Brain microvascular endothelial cell (primary cell): ENCODE data around the gene EXO1.
"Not testable (repeated sequence)": the region's sequence is repeated elsewhere in the genome, so short reads cannot be mapped to it uniquely, and the experiment has no call there.

Source experiments
- DNase-seq: peaks from one replicate; pipeline ENCODE4 v3.0.0-alpha.2; 2020
- H3K27ac ChIP-seq: fragments of 250-450 bp; sonication (Bioruptor Pico); 2 replicates; pipeline ENCODE4 v1.5.1; 2020; ENCODE audit warnings: mild to moderate bottlenecking, moderate library complexity
- H3K27me3 ChIP-seq: fragments of 250-450 bp; sonication (Bioruptor Pico); replicated peaks from 2 replicates; pipeline ENCODE4 v1.5.1; 2020; ENCODE audit warnings: mild to moderate bottlenecking
- H3K36me3 ChIP-seq: fragments of 250-450 bp; sonication (Bioruptor Pico); replicated peaks from 2 replicates; pipeline ENCODE4 v1.5.1; 2020; ENCODE audit warnings: mild to moderate bottlenecking
- H3K4me3 ChIP-seq: 2 replicates; pipeline ENCODE4 v1.5.1; 2011; ENCODE audit warnings: low read depth, mild to moderate bottlenecking, control low read depth, low read length, moderate library complexity
- CTCF ChIP-seq: IDR thresholded peaks from 2 replicates; pipeline ENCODE4 v1.5.1; 2011; ENCODE audit warnings: low read depth, mild to moderate bottlenecking, moderate library complexity, low read length, control low read depth, inconsistent platforms; ENCODE audit errors: missing control alignments
- in situ Hi-C: cut with HindIII; loops from 2 replicates; pipeline ENCODE4 v1.10.0; 2017; ENCODE audit warnings: low sequenced_read_pairs, low pct_ligation_motif_present

The EXO1 gene

GRCh38 chr1:241844593-241844992, 3.4 kb upstream of the EXO1 start:
- no peak overlapping the region for H3K4me3 ChIP-seq
- H3K27me3 ChIP-seq: no peaks in the 10 kb centered on the region
- no peaks in the 10 kb centered on the region for H3K36me3 ChIP-seq
- H3K27ac ChIP-seq: no peak overlapping the region
- in situ Hi-C loops: loop anchor here (25.0 kb wide), 1 partner anchor 307 kb away; the partner anchor contains the start of gene KMO
- DNase-seq: no peak
- no peak for TF ChIP-seq CTCF

DNA sequence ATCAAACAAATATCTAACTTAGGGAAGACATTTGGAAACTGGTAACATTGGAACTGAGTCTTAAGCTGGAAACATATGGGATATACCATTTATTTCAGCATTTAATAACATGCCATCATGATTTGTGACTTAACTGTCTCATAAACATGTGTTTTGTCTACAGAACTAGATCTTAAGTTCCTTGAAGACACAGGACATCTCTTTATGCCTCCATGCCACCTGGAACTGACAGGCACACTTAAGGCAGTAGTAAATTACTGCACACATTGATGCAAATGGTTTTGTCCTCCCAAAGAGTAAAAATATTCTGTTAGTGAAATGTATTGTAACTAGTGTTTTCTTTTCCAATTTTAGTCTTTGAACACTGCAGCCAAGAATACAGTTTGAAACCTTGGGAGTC, 1.6 kb upstream of the EXO1 start:
- no peak for TF ChIP-seq CTCF
- no peak overlapping the region for H3K4me3 ChIP-seq
- in situ Hi-C loops: loop anchor here (25.0 kb wide), 1 partner anchor 309 kb away; the partner anchor contains the start of gene KMO
- DNase-seq: no peak
- no peak overlapping the region for H3K27ac ChIP-seq
- no peaks in the 10 kb centered on the region for H3K27me3 ChIP-seq
- no peaks in the 10 kb centered on the region for H3K36me3 ChIP-seq

GRCh38 chr1:241846862-241847539, 1.0 kb upstream of the EXO1 start:
- H3K4me3 ChIP-seq: peak overlapping the region; percentile 95
- H3K36me3 ChIP-seq: no peaks in the 10 kb centered on the region
- H3K27me3 ChIP-seq: no peaks in the 10 kb centered on the region
- in situ Hi-C loops: loop anchor here (25.0 kb wide), 1 partner anchor 310 kb away; the partner anchor contains the start of gene KMO
- peak overlapping the region; percentile 100 for H3K27ac ChIP-seq
- no peak for TF ChIP-seq CTCF
- DNase-seq: no peak

DNA sequence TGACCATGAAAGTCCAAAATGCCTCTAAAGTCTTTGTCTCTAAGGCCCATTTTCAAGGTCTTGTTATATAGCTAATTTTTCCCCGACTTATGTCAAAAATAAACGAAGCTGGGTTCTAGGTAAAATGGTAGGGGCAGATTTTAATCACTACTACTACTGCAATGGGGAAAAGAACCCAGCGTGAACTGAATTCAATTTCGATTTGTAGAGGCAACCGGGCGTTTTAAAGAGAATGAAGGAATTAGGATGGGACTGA, 536 bp upstream of the EXO1 start:
- no peaks in the 10 kb centered on the region for H3K27me3 ChIP-seq
- no peak for TF ChIP-seq CTCF
- in situ Hi-C loops: loop anchor here (25.0 kb wide), 1 partner anchor 310 kb away; the partner anchor contains the start of gene KMO
- peak overlapping the region; percentile 100 for H3K27ac ChIP-seq
- DNase-seq: no peak
- H3K36me3 ChIP-seq: no peaks in the 10 kb centered on the region
- H3K4me3 ChIP-seq: peak overlapping the region; percentile 95

DNA sequence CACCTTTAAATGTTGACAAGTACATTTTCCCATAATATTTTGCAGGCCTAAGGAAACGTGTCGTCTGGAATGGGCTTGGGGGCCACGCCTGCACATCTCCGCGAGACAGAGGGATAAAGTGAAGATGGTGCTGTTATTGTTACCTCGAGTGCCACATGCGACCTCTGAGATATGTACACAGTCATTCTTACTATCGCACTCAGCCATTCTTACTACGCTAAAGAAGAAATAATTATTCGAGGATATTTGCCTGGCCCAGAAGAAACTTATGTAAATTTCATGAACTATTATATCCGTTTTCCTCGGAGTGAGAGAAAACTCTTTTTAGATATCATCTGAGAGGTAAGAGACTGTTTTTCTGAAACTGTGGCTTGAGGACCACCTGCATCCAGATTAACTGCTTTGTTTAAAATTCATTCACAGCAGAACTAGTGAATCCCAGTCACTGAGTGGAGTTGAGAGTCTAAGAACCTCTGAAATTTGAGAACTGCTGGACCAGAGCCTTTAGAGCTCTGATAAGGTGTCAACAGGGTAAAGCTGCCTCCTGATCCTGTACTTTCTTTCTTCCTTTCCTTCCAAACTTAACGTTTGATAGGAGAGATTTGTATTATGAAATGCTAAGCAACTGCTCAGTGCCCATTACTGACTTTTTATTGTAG, 811 bp downstream of the EXO1 start:
- no peaks in the 10 kb centered on the region for H3K36me3 ChIP-seq
- no peak for DNase-seq
- in situ Hi-C loops: loop anchor here (25.0 kb wide), 1 partner anchor 312 kb away; the partner anchor contains the start of gene KMO
- H3K27ac ChIP-seq: no peak overlapping the region
- no peak for TF ChIP-seq CTCF
- H3K4me3 ChIP-seq: peak overlapping the region; percentile 95
- no peaks in the 10 kb centered on the region for H3K27me3 ChIP-seq

DNA sequence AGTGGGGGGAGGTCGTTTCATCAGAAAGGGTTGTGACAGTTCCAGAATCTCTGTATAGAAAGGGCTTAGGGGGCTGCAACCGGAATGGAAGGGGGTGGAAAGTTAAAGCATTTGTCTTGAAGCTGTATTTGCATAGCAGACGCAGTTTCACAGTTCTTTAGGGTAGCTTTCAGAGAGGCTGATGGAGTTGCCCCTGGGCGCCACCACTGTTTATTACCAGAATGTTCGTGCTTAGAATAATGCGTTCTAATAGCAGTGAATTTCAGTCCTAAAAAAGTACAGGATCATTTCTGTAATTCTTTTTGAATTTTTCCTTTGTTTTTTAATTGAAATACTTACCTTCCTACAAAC, 1.3 kb downstream of the EXO1 start:
- peak overlapping the region; percentile 95 for H3K4me3 ChIP-seq
- no peak for TF ChIP-seq CTCF
- H3K36me3 ChIP-seq: no peaks in the 10 kb centered on the region
- in situ Hi-C loops: loop anchor here (25.0 kb wide), 1 partner anchor 312 kb away; the partner anchor contains the start of gene KMO
- H3K27me3 ChIP-seq: no peaks in the 10 kb centered on the region
- no peak for DNase-seq
- H3K27ac ChIP-seq: no peak overlapping the region

- in situ Hi-C loops, H3K36me3 ChIP-seq, H3K27me3 ChIP-seq, H3K4me3 ChIP-seq, DNase-seq, H3K27ac ChIP-seq: not testable (repeated sequence)
Measured at GRCh38 chr1:241855545-241856140, 7.6 kb downstream of the EXO1 start.
